Posterior cingulate gyrus (tissue), 11 donors: Measurements from ENCODE around the gene GPR160.

Experiments
- DNase-seq, 10 donors: peaks; one replicate each; pipeline versions ENCODE4 v3.0.0 to v3.0.0-alpha.2; 2020 to 2021; ENCODE audit warnings: mixed read lengths in 3 of 10
- intact Hi-C: fragments of 100-400 bp; cut with DNase I; formaldehyde crosslinking; loops from one replicate; pipeline ENCODE4 v1.15.1; 2023

The GPR160 gene

DNA sequence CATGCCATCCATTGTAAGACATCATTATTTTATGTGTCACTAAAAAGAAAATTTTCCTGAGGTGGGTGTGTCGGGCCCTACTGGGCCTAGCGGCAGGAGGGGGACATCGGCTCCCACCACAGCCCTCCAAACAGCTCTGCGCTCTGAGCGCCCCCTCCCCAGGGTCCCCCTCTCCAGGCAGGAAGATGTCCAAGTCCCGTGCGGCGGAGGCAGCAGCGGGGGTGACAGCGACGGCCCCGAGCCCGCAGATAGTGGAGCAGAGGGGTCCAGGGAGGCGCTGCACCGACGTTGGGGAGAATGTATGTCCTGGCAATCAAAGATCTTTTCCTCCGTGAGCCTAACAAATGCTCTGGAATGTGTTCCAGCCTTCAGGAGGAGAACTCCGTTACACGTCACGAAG, 24.3 kb downstream of the GPR160 start:
- DNase-seq, result peak in 1 of 10 donors; percentile 76
- intact Hi-C loops, result no loop called here

DNA sequence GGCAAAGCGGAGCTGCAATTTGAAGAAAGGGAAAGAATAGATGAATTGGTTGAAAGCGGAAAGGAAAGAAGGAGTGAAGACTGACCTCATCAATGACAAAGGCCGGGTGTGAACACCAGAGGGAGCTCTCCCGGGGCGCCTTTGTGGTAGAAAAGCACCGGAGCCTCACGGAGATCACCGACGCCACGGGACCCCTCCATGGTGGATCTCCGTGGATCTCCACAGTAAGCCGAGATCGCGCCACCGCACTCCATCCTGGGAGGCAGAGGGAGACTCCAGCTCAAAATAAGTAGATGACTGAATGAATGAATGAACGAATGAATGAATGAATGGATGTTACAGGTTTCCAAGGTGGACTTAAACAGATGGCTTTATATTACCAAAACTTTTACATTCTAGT, 25.0 kb downstream of the GPR160 start:
- intact Hi-C loops, result no loop called here
- DNase-seq, result peak in 1 of 10 donors; percentile 35

DNA sequence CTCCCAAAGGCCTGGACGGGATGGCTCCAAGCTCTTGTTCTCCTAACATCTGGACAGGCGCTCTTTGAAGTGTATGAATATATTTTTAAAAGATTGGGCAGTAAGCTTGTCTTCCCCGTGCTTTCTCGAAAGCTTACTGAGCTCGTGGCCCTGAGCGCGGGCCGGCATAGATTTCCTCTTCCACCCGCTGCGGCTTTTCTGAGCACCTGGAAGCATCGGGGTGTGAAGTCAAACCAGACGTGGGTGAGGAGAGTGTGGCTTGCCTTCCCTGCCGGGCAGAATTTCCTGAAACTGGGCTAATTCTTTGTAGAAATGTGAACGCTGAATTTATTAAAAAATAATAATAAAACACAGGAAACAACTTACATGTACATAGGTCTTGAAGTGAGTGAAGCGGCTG, 25.9 kb downstream of the GPR160 start:
- DNase-seq, result peak in 1 of 10 donors; percentile 71
- intact Hi-C loops, result no loop called here

DNA sequence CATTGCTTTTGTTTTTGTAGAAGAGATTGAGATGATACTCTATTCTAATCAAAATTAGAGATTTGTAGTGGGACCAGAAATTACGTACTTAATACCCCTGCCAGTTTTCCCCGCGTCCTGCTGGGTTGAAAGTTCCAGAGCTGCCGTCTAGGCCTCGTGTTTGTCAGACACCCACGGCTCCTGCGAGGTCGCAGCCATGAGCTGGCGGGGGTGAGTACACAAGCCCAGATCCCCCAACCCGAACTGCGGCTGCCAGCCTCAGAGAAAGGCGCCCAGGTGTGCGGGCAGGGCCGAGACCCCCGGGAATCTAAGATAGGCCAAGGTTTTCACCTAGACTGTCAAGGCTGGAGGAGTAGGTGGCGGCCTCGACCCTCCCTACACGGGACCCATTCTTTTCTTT, 26.3 kb downstream of the GPR160 start:
- DNase-seq, result peak in 1 of 10 donors; percentile 52
- intact Hi-C loops, result no loop called here

DNA sequence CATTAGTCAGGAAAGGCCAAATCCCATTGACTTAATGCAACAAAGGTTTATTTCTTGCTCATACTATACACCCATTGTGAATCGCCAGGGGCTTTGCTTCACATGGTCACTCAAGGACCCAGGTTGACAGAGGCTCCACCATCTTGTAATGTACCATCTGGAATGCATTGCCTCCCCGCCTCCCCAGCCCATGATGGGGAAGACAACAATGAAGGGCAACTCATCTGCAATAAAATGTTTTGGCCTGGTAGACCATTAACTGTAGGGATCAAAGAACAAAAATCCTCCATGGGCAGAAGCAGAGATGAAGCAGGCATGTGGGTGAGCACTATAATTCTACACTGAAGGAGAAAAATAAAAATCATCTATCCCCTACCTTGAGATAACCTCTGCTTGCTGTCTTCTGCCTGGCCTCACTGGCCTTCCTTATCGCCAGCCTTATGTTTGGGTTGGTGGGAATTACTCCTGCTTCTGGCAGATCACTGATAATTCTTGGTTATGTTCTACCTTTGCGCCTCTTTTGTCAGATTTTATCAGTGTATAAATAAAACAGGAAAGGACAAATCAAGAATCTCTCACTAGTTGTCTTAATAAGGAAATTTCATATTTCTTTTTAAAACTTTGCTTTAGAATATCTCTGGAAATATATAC, 37.8 kb downstream of the GPR160 start:
- no peak for DNase-seq
- intact Hi-C loops, result no loop called here

DNA sequence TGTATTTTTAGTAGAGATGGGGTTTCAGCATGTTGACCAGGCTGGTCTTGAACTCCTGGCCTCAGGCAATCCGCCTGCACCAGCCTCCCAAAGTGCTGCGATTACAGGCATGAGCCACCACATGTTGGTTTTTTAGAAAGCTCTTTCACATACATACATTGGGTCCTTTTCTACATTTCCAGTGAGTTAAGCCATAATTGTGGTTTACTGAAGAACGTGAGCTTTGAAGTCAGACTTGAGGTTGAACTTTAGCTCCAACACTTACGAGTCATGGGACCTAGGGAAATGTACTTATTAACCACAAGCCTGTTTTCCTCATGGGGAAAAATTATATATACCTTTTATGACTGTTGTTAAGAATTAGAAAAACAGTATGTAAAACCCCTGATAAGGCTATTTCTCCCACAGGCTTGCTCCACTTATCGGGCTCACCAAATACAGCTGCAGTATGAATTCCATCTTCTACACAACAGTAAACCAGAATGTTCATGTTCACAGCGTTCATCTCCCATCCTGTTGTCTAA, 39.0 kb downstream of the GPR160 start:
- intact Hi-C loops, result no loop called here
- no peak for DNase-seq

DNA sequence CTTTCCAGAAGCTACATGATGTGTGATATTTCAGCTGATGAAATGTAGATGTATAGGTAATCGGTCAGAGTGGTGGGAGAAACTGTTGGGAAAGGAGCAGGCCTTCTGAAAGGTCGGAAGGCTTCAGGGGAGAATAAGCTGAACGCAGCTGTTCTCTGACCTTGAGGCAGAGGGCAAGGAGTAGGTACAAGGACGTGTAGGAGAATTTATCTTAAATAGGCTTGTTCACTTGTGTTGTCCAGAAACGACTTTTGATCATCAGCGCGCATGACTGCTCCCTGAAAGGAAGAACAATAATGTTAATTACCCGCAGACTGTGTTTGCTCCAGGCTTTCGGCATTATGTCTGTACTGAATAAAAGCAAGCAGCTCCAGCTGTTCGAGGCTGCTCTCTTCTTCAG, 39.6 kb downstream of the GPR160 start:
- DNase-seq, result no peak
- intact Hi-C loops, result no loop called here

DNA sequence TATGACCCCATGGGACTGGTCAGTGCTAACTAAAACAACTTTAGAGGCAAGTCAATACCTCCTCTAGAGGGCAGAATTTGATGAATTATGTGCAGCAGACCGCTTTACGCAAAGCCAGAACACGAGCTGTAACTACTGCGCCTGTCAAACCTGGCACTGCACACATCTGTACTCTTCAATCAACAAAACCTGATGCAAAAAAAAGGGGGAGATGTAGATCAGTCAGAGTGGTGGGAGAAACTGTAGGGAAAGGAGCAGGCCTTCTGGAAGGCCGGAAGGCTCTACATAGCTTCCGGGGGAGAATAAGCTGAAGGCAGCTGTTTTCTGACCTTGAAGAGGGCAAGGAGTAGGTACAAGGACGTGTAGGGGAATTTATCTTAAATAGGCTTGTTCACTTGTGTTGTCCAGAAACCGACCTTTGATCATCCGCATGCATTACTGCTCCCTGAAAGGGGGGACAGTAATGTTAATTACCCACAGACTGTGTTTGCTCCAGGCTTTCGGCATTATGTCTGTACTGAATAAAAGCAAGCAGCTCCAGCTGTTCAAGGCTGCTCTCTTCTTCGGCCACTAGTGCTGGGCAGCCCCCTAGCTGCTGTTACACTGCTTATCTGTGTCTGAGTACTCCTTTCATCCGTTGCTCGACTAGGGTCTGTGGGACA, 41.0 kb downstream of the GPR160 start:
- intact Hi-C loops, result no loop called here
- DNase-seq, result no peak

DNA sequence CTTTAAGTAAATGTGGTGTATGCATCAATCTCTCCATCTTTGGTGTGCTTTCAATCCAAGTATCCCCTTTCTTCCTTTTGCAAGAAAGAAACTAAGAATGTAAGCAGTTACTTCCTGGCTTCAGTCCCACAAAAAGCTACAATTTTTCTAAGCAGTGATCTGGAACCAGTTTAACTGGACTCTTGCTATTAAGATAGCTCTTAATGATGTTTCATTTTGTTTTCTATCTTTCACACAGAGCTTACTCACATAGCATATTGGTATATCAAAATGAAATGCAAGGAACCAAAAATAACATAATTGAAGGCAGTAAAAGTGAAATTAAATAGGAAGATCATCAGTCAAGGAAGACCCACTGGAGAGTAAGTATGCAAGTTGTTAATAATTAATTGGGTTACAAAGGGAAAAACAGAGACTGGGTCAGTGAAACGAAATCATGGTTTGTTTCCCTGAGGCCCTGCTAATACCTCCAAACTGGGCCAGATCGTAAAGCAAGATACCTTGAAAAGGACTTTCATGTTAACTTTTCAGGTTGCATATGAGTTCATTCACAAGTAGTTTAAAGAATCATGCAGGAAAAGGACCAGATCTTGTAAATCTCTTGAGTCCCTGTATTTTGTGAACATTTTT, 41.9 kb downstream of the GPR160 start:
- intact Hi-C loops, result no loop called here
- no peak for DNase-seq

DNA sequence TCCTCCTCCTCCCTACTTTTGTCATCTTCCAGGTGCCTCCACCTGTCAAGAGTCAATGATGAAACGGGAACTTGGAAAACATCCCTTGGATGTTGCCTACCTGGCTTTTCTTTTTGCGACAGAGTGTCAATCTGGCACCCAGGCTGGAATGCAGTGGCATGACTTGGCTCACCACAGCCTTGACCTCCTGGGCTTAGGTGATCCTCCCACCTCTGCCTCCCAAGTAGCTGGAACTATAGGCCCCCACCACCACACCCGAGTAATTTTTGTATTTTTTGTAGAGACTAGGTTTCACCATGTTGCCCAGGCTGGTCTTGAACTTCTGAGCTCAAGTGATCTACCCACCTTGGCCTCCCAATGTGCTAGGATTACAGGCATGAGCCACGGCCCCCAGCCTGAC, 42.8 kb downstream of the GPR160 start:
- DNase-seq, result no peak
- intact Hi-C loops, result no loop called here

DNA sequence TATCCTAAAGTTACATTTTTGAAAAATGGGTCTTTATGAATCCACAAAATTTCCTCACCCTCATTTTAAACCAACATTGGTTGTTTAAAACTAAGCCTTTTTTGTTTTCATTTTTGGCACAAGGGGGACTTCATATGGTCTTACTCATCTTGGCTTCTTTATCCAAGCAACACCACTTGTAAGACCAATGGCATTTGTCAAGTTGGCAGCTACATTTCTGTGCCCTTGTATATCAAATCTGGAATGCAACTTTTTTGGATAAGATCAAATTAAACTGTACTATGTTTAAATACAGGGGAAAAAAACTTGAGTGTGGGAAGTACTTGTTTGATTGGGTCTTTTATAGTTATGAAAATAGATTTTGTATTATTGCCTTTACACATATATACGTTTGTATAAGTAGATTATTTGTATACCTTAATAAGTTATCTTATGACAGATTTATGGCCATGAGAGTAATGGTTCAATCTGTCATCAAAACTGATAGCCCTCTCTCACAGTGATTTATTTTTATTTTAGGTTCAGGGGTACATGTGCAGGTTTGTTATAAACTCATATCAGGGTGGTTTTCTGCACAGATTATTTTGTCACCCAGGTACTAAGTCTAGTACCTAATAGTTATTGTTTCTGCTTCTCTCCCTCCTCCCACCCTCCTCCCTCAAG, 43.4 kb downstream of the GPR160 start:
- intact Hi-C loops, result no loop called here
- DNase-seq, result no peak

DNA sequence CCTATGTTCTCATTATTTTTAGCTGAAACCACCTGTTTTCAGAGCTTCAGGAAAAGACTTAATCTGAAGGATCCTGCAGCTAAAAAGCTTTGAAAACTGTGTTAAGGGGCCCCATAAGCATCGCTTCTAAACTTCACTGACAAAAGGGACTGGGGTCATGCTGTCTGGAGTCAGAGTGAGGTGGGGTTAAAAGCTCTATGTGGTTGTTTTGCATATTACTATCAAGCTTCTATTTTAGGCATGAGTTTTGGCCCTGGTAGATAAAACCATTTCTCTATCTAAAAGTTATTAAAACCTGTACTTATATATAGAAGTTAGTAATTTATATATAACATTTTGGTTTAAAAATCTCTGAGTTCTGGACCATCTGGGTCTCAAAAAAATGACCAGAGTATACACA, 45.5 kb downstream of the GPR160 start:
- intact Hi-C loops, result no loop called here
- no peak for DNase-seq

DNA sequence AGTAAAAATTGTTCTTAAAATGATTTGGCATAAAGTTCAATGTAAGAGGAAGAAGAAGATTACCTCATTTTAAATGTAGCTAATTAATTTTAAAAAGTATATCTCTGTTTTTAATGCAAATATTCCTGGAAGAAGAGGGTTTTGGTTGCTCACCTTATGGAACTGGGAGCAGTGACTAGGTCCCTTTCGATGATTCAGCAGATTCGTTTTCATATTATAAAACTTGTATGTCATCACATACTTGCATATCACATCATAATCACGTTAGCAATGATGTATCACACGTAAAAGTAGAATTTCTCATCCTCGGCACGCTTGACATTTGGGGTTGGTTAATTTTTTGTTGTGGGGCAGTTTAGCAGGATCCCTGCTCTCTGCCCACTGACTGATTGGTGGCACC, 47.6 kb downstream of the GPR160 start:
- intact Hi-C loops, result no loop called here
- DNase-seq, result no peak

DNA sequence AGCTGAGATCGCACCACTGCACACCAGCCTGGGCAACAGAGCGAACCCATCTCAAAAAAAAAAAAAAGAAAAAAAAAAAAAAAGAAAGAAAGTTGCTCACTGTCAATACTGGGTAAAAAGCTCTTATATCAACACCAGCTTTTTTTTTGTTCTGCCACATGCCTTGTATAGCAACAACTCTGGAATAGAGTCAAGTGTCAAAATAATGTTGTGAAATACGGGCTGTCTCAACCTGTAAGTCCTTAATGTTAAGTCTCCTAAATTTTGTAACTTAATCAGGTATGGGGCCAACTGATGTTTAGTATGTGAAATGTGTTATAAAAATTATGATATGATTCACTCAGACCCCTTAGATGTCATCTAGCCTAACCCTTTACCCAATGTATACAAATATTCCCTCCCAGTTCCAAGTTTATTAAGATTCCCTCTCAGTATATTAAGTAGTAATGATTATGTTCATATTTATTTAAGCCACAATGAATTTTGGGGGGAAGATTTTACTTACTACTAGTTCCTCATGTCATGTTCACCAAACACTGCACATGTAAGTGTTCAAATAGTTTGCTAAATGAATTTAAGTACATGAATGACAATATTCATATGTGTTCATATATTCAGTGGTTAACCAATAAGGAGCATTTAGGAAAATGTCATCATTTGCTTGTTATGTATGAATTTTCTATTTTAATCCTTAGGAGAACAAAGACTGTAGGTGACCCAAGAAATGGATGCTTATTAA, 52.2 kb downstream of the GPR160 start:
- intact Hi-C loops, result no loop called here
- no peak for DNase-seq

DNA sequence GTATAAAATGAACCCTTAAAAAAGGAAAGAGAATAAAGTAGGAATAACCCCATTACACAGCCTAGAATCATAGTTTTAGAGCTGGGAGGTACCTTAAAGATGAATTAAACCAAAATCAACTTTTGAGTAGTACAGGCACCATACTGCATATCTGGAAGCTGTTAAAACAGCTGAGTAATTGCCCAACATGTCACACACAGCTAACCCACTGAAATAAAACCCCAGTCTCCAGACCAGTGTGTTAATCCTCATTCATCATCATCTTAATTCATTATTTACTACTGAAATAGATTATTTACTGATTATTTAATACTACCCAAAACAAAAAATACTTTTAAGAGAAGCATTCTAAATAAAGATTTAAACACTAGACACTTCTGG, 52.8 kb downstream of the GPR160 start:
- DNase-seq, result no peak
- intact Hi-C loops, result no loop called here

DNA sequence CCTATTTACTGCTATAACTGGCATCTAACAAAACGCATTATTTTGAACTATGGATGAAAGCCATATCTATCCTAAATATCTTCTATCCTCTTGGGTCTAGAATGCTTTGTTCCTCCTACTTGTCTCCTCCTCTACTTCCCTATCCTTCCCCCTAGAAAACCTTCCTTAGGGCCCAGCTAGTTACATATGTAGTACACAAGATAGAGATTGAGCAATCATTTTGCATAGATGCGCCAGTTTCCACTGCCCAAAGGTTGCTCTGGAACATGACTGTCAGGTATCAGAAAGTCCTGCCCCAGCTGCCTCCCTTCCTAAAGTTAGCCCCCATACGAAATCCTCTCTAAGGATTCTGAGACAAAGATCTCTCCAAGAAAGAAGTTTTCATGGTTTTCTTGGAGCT, 55.1 kb downstream of the GPR160 start:
- intact Hi-C loops, result no loop called here
- DNase-seq, result no peak

DNA sequence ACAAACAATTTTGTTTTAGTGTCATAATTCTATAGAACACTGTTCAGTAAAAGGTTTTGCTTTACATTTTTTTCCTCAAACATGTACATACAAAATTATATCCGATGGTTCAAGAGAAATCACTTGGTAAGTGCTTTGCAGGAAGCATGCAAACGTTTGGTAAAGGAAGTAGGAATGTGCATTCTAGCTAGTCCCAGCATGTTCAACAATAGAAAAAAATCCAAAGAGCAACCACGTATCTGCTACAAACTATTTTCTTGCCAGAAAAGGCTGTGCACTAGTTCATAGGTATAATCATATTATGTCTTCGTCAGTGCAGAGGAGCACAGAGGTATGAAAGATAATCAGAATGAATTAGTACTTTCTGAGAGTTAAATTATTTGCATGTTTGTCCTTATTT, 58.0 kb downstream of the GPR160 start:
- no peak for DNase-seq
- intact Hi-C loops, result no loop called here

DNA sequence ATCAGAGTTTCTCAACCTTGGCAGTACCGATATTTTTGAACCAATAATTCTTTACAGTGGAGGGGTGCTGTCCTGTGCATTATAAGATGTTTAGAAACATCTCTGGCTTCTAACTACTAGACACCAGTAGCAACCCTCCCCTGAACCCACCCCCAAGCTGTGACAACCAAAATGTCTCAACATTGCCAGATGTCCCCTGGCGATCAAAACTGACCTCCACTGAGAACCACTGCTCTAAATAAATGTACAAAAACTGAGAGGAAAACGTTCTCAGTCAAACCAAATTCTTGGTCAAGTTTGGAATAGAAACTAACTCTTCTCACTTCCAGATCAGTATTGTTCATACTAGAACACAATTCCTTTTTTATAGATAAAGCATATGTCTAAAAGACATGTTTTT, 58.5 kb downstream of the GPR160 start:
- DNase-seq, result no peak
- intact Hi-C loops, result no loop called here

DNA sequence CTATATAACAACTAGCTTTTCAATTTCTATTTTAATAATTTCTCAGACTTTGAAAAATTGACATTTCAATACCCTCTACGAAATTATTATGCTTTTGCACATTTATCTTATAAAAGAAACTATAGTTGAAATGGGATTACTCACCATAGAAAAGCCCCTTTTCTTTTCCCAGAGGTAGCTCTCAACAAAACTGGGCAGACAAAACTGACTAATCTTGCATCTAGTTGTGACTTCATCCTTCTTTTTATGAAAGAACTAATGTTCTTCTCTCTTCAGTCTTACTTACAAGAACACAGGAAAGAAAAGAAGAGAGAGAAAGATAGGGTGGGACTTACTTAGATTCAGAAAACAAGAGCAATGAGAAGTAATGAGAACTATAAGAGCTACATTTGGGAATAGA, 61.0 kb downstream of the GPR160 start:
- DNase-seq, result no peak
- intact Hi-C loops, result no loop called here

DNA sequence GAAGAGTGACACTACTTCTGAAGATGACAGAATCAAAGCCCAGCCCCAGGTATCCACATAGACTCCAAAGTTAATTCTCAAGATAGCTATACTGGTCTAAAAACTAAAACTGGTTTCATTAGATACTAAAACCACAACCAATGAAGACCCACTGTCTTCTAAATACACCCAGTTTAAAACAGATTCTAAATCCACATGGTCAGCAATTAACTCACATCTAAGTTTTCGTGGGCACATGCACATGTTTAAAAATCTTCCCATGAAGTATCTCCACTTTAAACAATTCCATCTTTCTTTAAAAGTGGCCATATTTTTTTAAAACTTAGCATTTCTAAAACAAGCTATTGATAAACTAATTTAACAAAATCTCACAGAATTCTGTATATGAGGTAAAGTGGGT, 63.1 kb downstream of the GPR160 start:
- DNase-seq, result no peak
- intact Hi-C loops, result no loop called here

DNA sequence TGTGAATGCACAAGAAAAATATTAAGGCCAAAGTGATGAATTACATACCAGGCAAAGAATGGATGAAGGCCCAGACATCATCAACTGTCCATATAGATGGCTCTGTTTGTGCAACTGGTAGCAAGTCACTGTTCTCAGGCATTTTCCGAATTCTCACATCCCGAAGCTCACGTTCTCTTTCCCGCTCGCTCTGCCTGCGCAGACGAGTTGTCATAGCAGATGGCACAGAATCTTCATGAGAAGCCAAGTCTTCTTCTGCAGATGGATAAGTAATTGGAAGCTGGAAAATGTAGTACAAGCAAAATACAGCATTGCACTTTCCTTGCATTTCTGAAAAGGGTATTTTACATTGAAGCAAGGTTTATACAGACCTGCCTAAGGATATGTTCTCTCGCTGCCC, 64.6 kb downstream of the GPR160 start:
- intact Hi-C loops, result no loop called here

More for the DNA sequence above, 64.6 kb downstream of the GPR160 start:
- DNase-seq, result peak in 4 of 10 donors; percentile 18 to 86 (median 54)
